GM18873 (cell line): ENCODE measurements around the gene PRKG1.

Source experiments
- ATAC-seq: cut with Tn5 transposase; IDR thresholded peaks from one replicate; pipeline ENCODE4 v1.9.1; 2021; ENCODE audit warnings: mild to moderate bottlenecking, moderate library complexity, moderate number of reproducible peaks; ENCODE audit not compliant: unreplicated experiment, low FRiP score

PRKG1 gene

DNA sequence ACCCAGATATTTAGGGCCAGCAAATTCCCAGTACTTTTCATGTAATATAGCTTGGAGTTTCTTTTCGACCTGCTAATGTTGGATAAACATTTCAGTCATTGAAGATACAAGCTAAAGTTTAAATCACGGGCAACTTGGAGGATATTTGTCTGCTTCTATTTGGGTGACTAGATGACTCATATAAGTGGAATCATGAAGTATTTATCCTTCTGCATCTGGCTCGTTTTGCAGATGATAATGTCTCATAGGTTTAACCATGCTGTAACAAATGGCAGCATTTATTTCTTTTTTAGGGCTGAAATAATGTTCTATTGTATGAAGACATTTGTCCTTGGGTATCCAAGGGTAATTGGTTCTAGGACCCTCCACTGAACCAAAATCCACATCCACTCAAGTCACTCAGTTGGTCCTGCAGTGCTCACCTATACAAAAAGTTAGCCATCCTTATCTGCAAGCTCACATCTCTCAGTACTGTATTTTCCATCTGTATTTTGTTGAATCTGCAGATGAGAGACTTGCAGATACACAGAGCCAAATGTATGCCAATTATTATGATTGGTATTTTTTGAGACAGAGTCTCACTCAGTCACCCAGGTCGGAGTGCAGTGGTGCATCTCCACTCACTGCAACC lies 812.3 kb downstream of the PRKG1 start:
- ATAC-seq = no peak

DNA sequence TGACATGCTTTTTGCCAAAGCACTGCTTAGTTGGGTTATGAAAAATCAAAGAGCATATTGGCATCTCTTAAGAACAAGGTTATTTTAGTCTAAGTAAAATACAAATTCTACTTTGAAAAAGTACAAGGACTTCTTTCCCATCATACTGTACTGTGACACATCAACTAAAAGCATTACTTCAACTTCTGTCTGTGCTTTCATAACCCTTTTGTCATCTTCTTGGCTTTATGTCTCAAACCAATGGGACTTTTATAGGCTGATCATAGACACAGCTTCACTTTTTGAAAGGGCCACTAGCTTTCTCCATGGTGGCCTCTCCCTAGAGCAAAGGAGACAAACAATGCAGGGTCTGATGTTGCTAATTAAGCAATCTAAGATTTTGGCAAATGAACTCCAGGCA lies 814.0 kb downstream of the PRKG1 start:
- ATAC-seq = no peak

DNA sequence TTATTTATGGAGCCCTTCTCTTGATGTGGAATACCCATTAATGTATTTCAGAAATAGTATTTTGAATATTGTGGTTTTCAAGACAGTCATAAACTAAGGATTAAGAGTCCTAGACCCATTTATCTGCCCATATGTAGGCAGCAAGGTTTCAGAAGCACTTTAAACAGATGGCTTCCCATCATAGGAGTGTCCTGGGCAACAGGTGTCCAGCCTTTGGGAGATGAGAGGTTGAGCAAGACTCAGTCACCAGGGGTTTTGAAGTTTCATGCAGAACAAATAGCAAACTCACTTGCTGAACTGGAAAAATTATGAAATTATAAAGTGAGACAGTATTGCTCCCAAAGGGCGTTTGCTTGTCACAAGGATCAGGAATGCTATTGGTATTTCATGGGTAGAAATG lies 818.0 kb downstream of the PRKG1 start:
- no peak for ATAC-seq

DNA sequence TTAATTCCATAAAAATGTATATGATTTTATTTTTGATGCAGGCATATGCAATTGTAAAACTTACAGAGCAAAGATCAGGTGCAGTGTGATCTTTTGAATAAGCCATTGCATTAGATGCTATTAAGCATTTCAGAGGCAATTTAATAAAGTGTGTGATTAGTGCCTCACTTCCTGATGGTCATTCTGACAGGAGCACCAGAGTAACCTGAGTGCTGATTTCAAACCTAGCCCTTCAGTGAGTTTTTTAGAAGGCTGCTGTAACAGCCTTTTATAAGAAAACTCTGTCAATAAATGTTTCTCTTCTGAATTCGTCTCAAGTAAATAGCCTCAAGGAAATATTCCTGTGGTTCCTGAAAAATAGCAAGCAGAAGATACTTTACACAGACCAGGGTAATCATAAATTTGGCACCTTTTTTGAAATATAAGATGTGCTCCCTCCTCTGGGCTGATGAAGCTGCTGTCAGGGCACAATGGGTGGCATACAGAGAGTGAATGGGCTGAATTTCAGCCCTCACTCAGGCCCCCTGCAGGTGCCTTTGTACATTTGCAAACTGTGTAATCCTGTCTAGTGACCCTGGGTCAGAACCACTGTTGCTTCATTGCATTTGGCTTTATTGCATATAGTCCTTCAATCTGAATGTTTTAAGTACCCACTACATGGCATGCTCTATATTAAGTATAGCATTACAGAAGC lies 818.8 kb downstream of the PRKG1 start:
- ATAC-seq = no peak

DNA sequence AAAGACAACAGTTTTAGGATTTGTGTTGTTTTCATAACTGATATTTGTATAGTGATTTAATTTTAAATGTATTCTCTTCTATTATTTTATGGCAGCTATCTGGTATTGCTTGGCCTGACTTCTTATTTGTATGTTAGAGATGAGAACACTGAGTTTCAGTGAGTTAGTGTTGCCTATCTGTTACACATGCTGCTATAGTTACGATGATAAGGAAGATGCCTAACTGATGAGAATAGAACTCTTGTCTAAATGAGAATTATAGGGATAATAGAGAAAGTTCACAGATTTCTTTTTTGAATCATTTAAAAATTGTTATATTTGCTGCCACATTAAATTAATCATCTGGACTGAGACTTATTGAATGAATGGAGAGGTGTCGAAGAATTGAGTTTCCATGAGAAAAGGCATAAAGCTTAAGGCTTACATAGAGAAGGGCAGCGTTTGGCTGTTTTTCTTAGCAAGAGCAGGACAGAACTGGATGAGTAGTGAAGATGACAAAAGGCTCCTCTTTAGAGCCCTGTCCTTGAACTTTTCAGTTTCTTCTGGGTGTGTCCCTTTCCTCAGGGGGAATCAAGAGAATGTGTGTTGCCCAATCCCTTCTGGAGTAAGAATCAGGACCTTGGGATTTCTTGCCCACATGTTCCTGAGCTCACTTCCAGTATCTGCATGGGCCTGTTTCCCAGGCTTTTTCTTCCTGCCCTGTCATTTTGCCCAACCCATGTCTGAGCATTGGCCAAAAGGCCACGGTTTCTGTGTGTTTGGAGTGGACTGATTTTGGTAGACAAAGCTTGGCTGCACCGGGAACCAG lies 820.7 kb downstream of the PRKG1 start:
- ATAC-seq = no peak

DNA sequence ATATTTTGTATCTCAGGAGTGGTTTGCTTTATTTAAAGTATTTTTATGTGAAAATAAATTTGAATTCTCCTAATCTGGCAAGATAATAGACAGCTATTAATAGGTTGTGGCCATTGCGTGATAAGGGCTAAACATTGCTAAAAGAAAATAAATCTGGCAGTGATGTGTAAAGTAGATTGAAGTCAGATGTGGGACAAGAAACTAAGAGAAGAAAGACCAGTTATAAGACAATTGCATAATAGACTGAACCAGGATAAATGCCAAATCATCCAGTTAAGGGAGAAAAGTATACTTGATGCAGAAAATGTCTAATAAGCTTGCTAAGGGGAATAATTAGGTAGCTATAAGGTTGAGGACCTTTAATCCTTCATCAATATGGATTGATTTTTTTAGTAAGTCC lies 822.6 kb downstream of the PRKG1 start:
- ATAC-seq = no peak

DNA sequence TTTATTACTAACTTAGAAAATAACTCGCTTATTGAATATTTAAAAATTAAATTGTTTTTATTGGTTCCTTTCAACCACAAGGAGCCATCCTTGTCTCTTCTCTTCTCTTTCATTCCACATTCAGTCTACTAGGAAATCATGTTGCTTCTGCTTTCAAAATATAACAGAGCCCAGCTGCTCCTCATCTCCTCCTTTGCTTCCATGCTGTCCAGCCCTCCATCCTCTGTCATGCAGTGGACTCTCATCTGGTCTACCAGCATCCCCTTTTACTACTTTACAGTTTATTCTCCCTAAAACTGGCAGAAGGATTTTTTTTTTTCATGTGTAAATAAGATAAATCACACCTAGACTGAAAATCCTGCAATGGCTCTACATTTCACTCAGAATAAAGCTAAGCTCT lies 823.3 kb downstream of the PRKG1 start:
- ATAC-seq = no peak

DNA sequence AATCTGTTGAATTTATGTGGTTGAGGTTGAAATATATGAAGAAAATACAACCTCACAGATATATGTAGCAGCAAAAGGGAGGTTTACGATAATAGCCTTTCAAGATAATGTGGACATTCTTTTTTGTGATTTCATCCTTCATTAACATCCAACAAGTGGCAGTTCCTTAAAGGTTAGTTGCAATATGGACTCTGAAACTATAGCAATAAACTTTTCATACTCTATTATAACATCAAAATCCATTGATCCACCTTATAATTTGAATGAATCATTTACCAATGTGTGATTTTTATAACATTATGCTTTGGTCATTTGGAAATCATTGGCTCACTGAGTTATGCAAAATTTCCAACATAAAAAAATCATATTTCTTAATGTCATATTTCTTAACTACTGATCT lies 825.9 kb downstream of the PRKG1 start:
- no peak for ATAC-seq

DNA sequence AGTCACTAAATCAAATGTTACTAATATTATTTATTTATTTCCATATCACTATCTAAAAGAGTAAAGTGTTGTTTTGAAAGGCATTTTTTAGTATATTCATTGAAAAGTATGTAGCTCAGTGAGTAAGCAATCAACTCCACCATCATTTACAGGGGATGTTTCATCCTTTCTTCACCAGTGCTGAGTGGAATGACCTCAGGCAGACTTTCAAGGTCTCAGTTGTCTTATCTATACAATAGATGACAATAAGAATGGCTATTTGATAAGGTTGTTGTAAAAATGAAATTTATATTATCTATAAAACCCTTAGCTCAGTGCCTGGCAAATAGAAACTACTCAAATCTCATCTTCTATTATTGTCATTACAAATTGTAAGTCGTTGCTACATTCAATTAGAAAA lies 829.4 kb downstream of the PRKG1 start:
- ATAC-seq = no peak

DNA sequence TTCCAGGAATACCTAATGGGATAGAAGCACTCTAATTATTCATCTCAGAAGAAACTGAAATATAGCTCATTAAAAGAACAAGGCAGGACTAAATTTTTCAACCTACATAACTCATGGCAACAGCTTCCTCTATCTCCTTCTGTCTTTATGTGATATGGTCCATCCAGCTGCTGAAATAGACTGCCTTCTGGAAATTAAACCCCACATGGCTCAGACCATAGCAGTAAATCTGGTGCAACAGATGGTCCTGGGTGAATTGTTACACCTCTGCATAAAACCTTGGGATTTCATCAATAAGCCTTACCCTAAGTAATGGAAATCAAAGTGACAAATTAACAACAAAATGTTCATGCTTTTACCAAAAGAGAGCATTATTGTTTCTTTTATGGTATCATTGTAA lies 830.7 kb downstream of the PRKG1 start:
- ATAC-seq = no peak

DNA sequence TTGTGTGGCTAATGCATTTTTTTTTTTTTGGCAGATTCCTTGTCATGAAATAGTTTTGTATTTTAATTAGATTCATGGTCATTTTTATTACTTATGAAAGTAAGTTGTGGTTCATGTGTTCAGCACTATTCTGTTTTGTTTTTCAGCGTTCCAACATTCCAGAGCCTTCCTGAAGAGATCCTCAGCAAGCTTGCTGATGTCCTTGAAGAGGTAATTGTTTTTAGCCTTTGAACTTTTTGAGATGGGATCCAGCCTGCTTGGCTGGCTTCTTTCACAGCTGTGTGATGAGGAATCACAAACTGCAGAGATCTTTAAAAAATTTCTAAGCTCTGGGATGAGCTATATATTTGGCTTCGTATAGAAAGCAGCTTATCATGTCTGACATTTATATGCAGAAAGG lies 833.1 kb downstream of the PRKG1 start:
- no peak for ATAC-seq

DNA sequence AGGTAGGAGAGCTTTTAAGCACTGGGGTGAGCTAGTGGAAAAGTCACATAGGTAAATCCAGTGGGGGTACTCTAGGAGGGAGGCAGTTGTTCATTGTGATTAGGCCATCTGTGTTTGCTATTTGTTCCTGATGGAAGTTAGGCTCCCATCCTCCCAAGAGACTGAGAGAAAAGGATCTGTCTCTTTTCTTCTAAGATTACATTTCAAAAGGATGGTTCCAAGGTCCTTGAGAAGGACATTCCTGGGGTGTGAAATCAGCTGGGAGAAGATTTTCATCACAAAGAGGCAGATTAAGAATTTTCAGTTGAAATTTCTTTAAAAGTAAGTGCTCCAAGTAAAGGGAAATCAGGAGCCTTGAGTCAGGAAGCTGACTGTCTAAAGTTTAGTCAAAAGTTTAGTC lies 835.9 kb downstream of the PRKG1 start:
- no peak for ATAC-seq

DNA sequence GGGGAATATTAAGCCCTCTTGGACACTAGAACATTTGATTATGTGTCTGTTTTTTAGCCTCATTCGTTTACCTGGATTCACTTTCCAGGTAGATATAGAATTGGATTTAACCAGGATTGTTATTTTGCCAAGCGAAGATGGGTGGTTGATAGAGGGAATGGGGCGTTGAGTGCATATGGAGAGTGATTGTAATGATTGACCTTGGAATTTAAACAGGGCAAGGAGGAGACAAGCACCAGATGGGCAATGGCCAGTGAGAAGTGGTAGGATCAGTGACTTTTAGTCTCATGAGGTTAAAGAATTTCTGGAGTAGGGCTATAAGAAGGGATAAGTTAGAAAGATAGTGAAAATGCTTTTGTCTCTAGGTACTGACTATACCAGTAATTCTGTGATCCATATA lies 836.3 kb downstream of the PRKG1 start:
- no peak for ATAC-seq

DNA sequence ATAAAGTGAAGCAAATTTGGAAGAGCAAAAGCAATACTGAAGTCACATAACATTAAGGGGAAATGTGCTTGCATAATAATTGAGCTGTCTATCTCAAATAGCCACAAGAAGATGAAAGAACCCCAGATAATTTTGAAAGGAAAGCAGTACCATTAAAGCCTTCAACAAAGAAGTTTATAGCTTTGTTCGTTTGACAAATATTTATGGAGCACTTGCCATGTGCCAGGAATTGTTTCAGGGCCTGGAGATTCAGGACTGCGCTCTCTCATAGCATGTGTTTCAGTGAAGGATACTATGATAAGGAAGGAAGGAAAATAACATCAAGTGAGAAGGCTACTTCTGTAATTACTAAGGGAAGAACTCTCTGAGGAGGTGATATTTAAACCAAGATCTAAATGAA lies 837.4 kb downstream of the PRKG1 start:
- ATAC-seq = no peak

DNA sequence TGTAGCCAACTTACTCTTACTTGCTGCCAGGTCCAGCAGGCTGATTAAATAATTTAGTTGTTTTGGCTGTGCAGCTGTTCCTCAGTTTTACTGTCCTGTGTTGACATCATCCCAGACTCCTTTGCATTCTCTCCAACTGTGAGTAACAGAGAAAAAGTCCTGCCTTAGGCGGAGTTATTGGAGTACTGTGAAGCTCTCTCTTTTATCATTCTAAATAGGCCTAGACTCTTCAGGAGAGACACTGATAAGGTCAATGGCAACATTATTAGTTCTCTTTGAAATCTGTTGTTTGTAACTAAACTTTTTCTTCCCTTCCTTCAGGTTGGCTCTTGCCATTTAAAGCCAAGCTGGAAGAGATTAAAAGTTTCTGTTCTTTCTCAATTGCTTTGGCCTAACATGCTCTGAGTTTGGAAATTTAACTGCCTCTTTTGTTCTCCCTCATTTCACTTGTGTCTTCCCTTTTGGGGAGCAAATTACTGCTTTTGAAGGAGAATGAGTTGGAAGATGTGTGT lies 840.8 kb downstream of the PRKG1 start:
- no peak for ATAC-seq

DNA sequence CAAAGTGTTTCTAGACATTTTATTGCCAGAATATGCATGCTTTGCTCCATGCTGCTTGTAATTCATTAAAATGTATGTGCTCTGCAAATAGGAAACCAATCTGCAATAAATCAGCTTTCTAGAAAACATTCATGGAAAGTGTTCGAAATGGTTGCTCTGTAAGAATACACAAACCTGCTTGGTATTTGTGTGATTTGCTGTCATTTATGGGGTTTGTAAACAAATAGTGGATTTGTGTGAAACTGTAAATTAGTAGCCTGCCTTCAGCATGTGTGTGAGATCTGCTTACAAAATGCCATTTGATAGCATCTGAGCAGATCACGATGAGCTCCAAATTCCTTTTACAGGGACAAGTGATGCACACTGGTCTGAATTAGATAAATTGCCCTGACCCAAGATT lies 844.2 kb downstream of the PRKG1 start:
- ATAC-seq = no peak

DNA sequence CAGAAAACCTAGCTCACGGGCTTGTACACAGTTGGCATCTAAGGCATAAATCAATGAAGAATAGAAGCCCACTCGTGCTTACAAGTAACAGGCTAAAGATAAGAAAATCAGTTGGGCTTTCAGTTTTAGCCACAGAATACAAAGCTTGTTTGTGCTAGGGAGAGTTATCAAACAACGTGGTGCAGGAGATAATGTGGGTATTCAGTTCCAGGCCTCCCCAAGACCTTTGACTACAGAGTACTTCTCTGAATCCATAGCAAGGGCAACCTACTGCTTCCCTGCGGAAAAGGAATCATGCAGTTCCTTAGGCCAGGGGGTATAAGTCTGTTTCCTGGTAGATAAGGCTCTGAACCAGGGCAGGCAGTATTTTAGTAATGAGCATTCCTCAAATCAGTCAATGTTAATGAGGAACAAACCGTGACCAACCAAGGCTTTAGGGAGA lies 844.6 kb downstream of the PRKG1 start:
- ATAC-seq = no peak

DNA sequence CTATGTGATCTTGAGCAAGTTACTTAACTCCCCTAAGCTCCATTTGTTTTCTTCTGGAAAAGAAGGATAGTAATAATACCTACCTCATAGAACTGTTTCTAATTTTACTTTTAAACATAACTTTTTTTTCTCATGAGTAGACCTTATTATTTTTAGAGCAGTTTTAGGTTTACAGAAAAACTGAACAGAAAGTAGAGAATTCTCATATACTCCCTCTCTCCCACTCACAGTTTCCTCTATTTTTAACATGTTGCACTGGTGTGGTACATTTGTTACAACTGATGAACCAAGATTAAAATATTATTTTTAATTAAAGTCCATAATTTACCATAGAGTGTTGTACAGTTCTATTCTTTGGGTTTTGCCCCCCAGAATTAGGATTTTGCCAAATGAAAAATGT lies 846.4 kb downstream of the PRKG1 start:
- ATAC-seq = no peak

DNA sequence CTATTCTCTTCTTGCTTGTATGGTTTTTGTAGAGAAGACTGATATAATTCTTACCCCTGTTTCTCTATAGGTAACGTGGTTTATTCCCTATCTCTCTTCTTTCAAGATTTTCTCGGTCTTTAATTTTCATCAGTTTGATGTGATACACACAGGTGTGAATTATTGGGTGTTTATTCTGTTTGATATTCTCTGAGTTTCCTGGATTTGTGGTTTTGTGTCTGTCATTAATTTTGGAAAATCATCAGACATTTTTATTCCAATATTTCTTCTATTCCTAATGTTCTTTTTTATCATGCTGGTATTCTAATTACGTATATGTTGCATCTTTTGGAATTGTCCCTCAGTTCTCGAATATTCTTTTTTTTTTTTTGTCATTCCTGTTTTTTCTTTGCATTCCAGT lies 850.1 kb downstream of the PRKG1 start:
- no peak for ATAC-seq

DNA sequence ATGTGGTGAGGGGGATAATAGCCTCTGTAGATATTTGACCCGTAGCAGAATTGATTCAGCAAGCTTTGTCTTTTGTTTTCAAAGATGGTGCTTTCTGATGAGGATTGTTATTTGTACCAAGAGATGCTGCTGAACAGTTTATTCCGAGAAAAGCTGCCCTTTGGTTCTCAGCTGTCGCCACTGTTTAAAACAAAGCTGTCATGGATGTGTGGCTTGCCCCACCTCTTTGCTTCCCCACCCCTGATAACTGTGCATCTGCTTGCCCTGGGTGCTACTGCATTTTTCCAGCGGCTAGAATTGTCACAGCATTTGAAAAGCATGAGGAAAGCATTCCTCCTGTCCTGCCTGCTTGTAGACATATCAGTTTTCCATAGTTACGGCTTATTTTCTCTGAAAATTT lies 852.0 kb downstream of the PRKG1 start:
- ATAC-seq = no peak

DNA sequence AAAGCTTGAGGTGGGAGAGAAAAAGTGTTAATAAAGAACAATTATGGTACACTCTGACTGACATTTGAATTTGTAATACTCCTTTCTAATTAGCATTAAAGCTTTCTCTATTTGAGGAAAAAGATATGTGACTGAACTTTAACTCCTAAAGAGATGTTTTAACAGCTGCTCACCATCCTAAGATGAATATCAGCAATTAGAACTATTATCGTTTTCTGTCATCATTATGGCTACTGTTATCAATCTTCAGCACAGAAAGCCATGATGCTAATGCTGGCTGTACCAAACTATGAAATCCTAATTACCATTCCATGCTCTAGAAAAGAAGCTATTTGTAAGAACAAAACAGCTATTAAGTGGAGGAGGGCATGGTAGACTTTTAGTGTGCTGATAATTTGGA lies 853.9 kb downstream of the PRKG1 start:
- ATAC-seq = no peak
